ENCODE measurements around the gene TMEM51.

Gene TMEM51

GRCh38 chr1:15153184-15153841, at the start of gene TMEM51:
Gene TMEM51, plus strand, starts transcription at chr1:15153747. Its CDS starts 61,341 bp downstream, at chr1:15215088.
- DNase-seq = no peak

GRCh38 chr1:15103906-15104305, 49.6 kb upstream of the TMEM51 start:
- no peak for DNase-seq

- no peak for DNase-seq
Observed at GRCh38 chr1:15104768-15105167, 48.8 kb upstream of the TMEM51 start.

GRCh38 chr1:15106608-15107007, 46.9 kb upstream of the TMEM51 start:
- DNase-seq = no peak

- DNase-seq = no peak
Observed at GRCh38 chr1:15107058-15107687, 46.4 kb upstream of the TMEM51 start.

GRCh38 chr1:15107911-15108310, 45.6 kb upstream of the TMEM51 start:
- no peak for DNase-seq

GRCh38 chr1:15110128-15110866, 43.2 kb upstream of the TMEM51 start:
- no peak for DNase-seq

- no peak for DNase-seq
Observed at GRCh38 chr1:15110867-15111230, 42.7 kb upstream of the TMEM51 start.

GRCh38 chr1:15113146-15113545, 40.4 kb upstream of the TMEM51 start:
- no peak for DNase-seq

- no peak for DNase-seq
Observed at GRCh38 chr1:15114884-15115283, 38.7 kb upstream of the TMEM51 start.

GRCh38 chr1:15115542-15116330, 37.8 kb upstream of the TMEM51 start:
- no peak for DNase-seq

GRCh38 chr1:15116966-15117365, 36.6 kb upstream of the TMEM51 start:
- no peak for DNase-seq

- no peak for DNase-seq
Observed at GRCh38 chr1:15117671-15118325, 35.7 kb upstream of the TMEM51 start.

GRCh38 chr1:15118579-15118978, 35.0 kb upstream of the TMEM51 start:
- DNase-seq = no peak

GRCh38 chr1:15120251-15120945, 33.1 kb upstream of the TMEM51 start:
- DNase-seq = no peak

GRCh38 chr1:15122331-15122730, 31.2 kb upstream of the TMEM51 start:
- DNase-seq = no peak

GRCh38 chr1:15123270-15123669, 30.3 kb upstream of the TMEM51 start:
- no peak for DNase-seq

GRCh38 chr1:15123925-15124324, 29.6 kb upstream of the TMEM51 start:
- no peak for DNase-seq

GRCh38 chr1:15124362-15125100, 29.0 kb upstream of the TMEM51 start:
- DNase-seq = no peak

GRCh38 chr1:15125101-15125745, 28.3 kb upstream of the TMEM51 start:
- DNase-seq = no peak

- no peak for DNase-seq
Observed at GRCh38 chr1:15128077-15128476, 25.5 kb upstream of the TMEM51 start.

All from CD4-positive, alpha-beta T cell treated with Interleukin-17A for 4 hours (primary cell).